NCI-H774 (cell line): ENCODE measurements around the gene LARGE1.

Experiments used
- DNase-seq: peaks from one replicate; lab custom pipeline; 2025; lab: John Stamatoyannopoulos, UW

Gene LARGE1

GRCh38 chr22:33913188-33913587 lies 7.1 kb downstream of the LARGE1 start:
- no peak for DNase-seq

DNA sequence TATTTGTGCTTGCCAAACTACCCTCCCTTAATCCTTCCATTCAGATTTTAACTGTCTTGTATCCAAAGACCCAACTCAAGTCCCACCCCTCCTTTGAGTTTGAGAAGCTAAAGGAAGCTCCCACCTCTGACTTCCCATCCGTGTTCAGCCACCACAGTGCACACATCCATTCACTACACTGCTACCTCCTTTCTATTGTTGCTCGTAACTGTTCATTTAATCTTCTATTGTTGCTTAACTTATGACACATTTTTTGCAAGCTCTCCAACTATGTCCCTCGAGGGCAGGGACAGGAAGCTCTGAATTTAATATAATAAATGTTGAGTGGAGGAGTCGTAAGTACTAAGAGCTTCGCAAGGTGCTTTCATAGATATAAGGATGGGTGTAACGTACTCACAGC lies 10.4 kb downstream of the LARGE1 start:
- DNase-seq: no peak

DNA sequence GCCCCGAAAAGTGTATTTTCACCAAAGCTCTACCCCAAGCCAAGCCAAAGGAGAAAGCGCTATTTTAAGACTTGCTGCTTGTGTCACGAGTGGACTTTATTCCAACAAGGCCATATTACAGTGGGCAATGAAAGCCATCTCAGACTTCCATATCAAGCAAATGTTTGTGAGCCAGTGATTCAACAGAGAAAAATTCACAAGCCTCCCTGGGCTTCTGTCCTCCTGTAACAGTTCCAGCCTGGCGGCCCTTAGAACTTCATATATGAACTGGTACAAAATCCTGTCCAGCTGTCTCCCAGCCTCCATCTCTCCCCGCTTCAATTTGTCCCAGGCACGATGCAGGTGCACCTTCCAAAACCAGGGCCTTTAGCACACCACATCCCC lies 11.2 kb downstream of the LARGE1 start:
- DNase-seq: no peak

GRCh38 chr22:33908171-33909074 lies 11.9 kb downstream of the LARGE1 start:
- no peak for DNase-seq

DNA sequence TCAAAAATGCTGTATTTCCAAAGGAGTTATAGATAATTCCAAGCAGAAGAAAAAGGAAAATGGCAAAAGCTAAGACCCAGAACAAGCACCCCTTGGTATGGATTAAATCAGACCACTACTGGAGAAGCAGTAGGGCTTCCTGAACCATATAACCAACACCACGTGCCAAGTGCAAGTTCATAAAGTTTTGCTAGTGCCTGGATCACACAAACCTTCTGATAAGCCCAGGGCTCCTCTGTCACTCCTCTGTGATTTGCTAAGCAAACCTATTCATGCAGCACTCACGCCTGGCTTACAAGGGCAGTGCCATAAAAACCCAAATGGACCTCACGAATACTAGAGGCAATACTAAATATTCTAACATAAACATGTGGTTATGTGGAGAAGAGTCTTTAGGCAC lies 13.3 kb downstream of the LARGE1 start:
- DNase-seq: no peak

DNA sequence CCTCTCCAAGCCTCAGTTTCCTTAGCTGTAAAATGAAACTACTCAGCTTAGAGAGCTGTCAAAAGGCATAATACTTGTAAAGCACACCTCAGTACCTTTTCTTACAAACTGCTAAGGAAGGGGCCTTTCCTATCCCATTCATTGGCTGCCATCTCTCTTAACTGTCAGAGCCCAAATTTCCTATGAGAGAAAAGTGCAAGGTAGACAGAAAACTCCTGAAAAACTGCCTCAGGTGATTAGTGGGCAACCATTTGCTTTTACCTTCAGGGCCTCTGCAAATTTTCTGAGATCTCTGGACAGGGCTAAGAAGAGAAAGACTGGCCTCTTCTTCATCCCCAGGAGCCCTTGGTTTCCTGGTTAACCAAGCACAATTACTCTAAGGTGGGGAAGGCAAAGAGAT lies 13.8 kb downstream of the LARGE1 start:
- no peak for DNase-seq

GRCh38 chr22:33903012-33903411 lies 17.3 kb downstream of the LARGE1 start:
- no peak for DNase-seq

GRCh38 chr22:33902073-33902472 lies 18.2 kb downstream of the LARGE1 start:
- no peak for DNase-seq

DNA sequence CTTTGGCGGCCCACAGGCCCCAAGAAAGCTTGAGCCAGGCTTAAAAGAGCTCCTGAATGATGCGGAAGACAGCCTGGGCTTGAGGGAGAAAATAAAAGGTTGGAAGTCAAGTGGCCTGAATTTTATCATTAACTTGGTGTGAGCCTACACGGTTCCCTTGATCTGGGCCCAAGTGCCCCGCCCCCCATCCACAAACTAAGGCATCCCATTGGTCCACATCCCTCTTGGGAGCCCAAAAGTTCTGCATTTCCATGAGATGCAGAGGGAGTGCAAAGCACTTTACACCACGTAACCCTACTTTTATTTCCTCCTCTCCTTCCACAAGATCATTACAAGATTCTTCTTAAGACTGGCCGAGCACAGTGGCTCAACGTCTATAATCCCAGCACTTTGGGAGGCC lies 22.2 kb downstream of the LARGE1 start:
- no peak for DNase-seq

DNA sequence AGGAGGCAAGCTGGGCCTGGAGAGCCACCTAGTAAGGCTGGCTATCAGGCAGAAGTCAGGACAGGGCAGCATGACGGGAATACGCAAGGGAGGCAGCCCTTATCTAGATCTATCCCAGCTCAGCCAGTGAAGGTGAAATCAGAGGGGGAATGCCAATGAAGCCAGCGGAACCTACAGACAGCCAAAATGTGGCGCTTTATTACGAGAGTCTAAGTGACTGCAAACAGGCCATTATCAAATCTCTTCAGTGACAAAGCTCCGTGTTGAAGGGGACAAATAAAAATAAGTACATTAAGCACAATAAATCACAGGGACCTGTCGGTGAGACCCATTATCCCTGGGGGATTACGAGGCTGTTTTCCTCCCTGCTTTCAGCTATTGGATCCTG lies 22.8 kb downstream of the LARGE1 start:
- DNase-seq: peak; percentile 30

- DNase-seq: no peak
Observed at GRCh38 chr22:33896575-33897447, 23.5 kb downstream of the LARGE1 start.

DNA sequence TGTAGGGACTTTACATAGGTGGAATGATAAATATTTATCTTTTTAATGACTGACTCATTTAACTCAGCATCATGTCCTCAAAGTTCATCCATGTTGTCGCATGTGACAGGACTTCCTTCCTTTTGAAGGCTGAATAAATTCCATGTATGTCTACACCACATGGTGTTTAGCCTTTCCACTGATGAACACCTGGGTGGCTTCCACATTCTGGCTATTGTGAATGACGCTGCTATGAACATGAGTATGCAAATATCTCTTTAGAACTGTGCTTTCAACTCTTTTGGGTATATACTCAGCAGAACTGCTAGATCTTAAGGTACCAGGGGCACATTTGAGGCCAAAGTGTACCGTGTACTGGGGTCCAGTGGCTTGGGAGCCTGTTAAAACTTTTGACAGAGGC lies 24.1 kb downstream of the LARGE1 start:
- DNase-seq: no peak

DNA sequence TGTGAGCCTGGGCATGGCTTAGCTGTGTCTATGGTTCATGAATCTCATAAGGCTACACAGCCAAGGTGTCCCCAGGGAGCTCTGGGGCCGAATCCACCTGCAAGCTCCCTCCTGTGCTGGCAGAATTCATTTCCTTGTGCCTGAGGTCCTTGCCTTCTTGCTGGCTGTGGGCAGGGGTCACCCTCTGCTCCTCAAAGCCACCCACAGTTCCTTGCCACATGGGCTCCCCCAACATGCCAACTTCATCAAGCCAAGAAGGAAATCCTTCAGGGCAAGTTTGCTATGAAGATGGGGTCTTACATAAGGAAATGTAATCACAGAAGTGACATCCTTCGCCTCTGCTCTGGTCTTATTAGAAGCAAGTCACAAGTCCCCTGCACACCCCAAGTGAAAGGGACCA lies 24.8 kb downstream of the LARGE1 start:
- DNase-seq: no peak

DNA sequence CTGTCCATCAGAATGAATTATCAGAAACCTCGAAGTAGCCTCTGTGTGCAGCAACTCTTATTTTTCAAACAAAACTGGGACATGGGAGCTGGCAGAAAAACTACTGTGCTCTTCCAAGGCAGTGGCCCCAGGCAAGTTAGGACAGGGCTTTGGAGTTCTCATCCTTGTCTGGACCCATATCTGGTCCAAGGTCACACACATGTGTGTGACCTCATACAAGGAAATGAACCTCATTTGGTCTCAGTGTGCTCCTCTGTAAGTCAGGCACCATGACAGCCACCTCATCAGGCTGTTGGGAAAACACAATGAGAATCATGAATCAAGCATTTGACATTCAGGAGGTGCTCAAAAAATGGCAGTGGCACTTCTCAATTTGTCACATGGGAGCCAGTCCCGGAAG lies 25.8 kb downstream of the LARGE1 start:
- DNase-seq: no peak

DNA sequence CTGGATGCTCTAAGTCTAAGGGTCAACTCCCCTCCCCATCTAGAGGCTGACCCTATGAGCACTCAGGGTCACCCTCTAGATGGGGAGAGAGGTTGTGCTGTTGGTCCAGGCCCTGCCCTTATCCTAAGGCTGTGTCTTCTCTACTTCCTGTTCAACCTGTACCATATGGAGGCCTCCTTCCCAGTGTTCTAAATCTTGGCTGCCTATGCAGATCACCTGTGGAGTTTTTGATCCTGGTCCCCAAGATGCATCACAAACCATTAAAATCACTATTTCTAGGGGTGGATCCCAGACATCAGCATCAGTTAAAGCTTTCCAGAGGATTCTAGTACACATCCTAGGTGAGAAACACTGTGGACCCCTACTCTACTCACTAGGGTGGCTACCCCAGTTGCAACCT lies 26.2 kb downstream of the LARGE1 start:
- no peak for DNase-seq

GRCh38 chr22:33893512-33893911 lies 26.8 kb downstream of the LARGE1 start:
- DNase-seq: no peak

- DNase-seq: no peak
Observed at GRCh38 chr22:33891992-33892391, 28.3 kb downstream of the LARGE1 start.

DNA sequence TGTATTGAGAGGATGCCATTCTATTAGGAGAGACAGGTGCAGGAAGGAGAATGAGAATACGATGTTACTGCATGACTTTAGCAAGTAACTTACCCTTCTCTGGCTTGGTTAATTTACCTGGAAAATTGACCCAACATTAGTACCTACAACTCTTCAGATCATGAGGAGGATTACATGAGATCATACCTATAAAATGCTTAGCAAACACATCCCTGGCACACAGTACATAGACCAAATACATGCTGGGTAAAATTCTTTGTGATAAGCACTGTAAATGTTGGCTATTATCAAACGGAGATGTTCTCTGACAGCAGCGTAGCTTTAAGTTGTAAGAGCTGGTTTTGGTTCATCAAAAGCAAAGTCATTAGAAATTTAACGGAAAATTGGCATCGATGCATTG lies 28.8 kb downstream of the LARGE1 start:
- DNase-seq: no peak

GRCh38 chr22:33889748-33890147 lies 30.5 kb downstream of the LARGE1 start:
- no peak for DNase-seq

- no peak for DNase-seq
Observed at GRCh38 chr22:33888821-33889220, 31.5 kb downstream of the LARGE1 start.

- DNase-seq: no peak
Observed at GRCh38 chr22:33887173-33887572, 33.1 kb downstream of the LARGE1 start.

- no peak for DNase-seq
Observed at GRCh38 chr22:33886696-33887095, 33.6 kb downstream of the LARGE1 start.

DNA sequence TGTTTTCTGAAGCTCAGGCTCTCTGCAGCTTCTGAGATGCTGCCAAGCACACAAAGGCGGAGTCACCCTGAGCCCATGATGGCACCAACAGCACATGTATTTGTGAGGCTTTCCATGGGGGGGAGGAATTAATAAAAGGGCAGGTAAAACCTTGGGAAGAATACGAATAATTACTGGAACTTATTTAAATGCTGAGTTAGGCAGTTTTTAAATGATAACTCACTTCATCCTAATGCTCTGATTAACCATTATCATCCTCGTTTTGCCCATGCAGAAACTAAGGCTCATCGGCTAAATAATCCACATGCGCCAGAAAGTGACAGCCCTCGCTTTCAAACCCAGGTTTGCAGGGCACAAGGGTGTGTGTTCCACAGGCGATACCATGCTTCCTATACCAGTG lies 35.4 kb downstream of the LARGE1 start:
- no peak for DNase-seq
